Tibial nerve (tissue), 4 donors: ENCODE results near the gene WDSUB1. TPM values are rescaled to one million over a fixed set of nuclear protein-coding genes. Genes with fewer than 3 reads are reported as not detected.

ENCODE experiments used
- DNase-seq, 2 donors: peaks; one replicate each; pipeline ENCODE4 v3.0.0-alpha.2; 2019; ENCODE audit warnings: low spot score in 2 of 2
- H3K27ac ChIP-seq, 4 donors: fragments of 200-600 bp; sonication (generic) in 3 of 4; one replicate each; pipeline ENCODE4 v1.5.1; 2017 to 2019; ENCODE audit warnings: mild to moderate bottlenecking in 1 of 4
- H3K27me3 ChIP-seq, 2 donors: fragments of 200-600 bp; sonication (generic) in 1 of 2; one replicate each; pipeline versions ENCODE4 v1.5.1 to v1.6.0; 2017 to 2019
- H3K36me3 ChIP-seq, 3 donors: fragments of 200-600 bp; sonication (generic); one replicate each; pipeline ENCODE4 v1.5.1; 2018 to 2019
- H3K4me1 ChIP-seq, 4 donors: fragments of 200-600 bp; sonication (generic) in 3 of 4; one replicate each; pipeline ENCODE4 v1.5.1; 2017 to 2019
- H3K4me3 ChIP-seq, 4 donors: fragments of 200-600 bp; sonication (generic) in 3 of 4; one replicate each; pipeline ENCODE4 v1.5.1; 2017 to 2019; ENCODE audit warnings: mild to moderate bottlenecking in 1 of 4, moderate library complexity in 1 of 4
- H3K9me3 ChIP-seq, 4 donors: fragments of 200-600 bp; sonication (generic) in 3 of 4; one replicate each; pipeline ENCODE4 v1.5.1; 2017 to 2019
- CTCF ChIP-seq, 5 experiments: fragments of 200-600 bp in 3 of 5; fragments of 450-650 bp in 2 of 5; sonication (generic) in 3 of 5; IDR thresholded peaks; one replicate each; pipeline ENCODE4 v1.5.1; 2016 to 2019; ENCODE audit warnings: antibody characterized with exemption in 5 of 5, mild to moderate bottlenecking in 3 of 5, moderate library complexity in 2 of 5
- EP300 ChIP-seq, 2 donors: sonication (generic); formaldehyde crosslinking; IDR thresholded peaks; one replicate each; pipeline ENCODE4 v1.6.1; 2017; ENCODE audit warnings: antibody characterized with exemption in 2 of 2, mild to moderate bottlenecking in 1 of 2
- POLR2A ChIP-seq, 2 donors: fragments of 450-650 bp; IDR thresholded peaks; one replicate each; pipeline ENCODE4 v1.6.1; 2017; ENCODE audit warnings: antibody characterized with exemption in 2 of 2, mild to moderate bottlenecking in 2 of 2, moderate library complexity in 2 of 2
- WGBS, 2 donors: methylation state at CpG; one replicate each; pipeline ENCODE4 v1.1.5; 2018; 5-methylcytosine and 5-hydroxymethylcytosine counted together
- total RNA-seq, 4 donors: library from RNA; depleted of rRNA; stranded (reverse); fragments of >200 nt; gene quantifications; one replicate each; pipeline ENCODE4 v1.1.0, GENCODE V29; 2016

Gene WDSUB1
- total RNA-seq, 4 donors from 2014 or later: 4.3 to 7.0 (median 6.1) TPM

GRCh38 chr2:159279700-159280099 lies 6.8 kb downstream of the WDSUB1 start:
- Histone ChIP-seq H3K9me3 (no peaks in the 10 kb centered on the region), H3K27me3 (no peaks in the 10 kb centered on the region), H3K4me1 (peaks cover 0 to under 1% (median 0%) of the 10 kb centered on the region in 4 donors), H3K4me3 (no peak overlapping the region), H3K27ac (no peak overlapping the region), H3K36me3 (peaks cover 0 to 35% (median 0%) of the 10 kb centered on the region in 3 donors)
- DNase-seq: no peak
- TF ChIP-seq EP300 (IDR thresholded peaks at IDR 0.05) (no peak), POLR2A (IDR thresholded peaks at IDR 0.05) (no peak), CTCF (IDR thresholded peaks at IDR 0.05) (no peak)
- 96 to 98% methylated on average over 2 of the region's 2 CpGs for WGBS, 2 donors

- TF ChIP-seq EP300 (IDR thresholded peaks at IDR 0.05) (no peak), POLR2A (IDR thresholded peaks at IDR 0.05) (no peak), CTCF (IDR thresholded peaks at IDR 0.05) (no peak)
- 91 to 93% methylated on average over 1 of the region's 1 CpG for WGBS, 2 donors
- H3K9me3 ChIP-seq: no peaks in the 10 kb centered on the region
- no peak for DNase-seq
- peaks cover 0 to 35% (median 4%) of the 10 kb centered on the region in 3 donors for H3K36me3 ChIP-seq
- H3K27me3 ChIP-seq: no peaks in the 10 kb centered on the region
- no peaks in the 10 kb centered on the region for H3K4me1 ChIP-seq
- no peak overlapping the region for H3K27ac ChIP-seq
- H3K4me3 ChIP-seq: no peak overlapping the region
These were observed 11.4 kb downstream of the WDSUB1 start for GRCh38 chr2:159275111-159275510.

- 83 to 84% methylated on average over 5 of the region's 5 CpGs for WGBS, 2 donors
- TF ChIP-seq CTCF (IDR thresholded peaks at IDR 0.05) (no peak), POLR2A (IDR thresholded peaks at IDR 0.05) (no peak), EP300 (IDR thresholded peaks at IDR 0.05) (no peak)
These were observed 14.3 kb downstream of the WDSUB1 start for GRCh38 chr2:159272156-159272555.

GRCh38 chr2:159270744-159271379 lies 15.6 kb downstream of the WDSUB1 start:
- no peaks in the 10 kb centered on the region for H3K9me3 ChIP-seq
- no peak overlapping the region for H3K27ac ChIP-seq
- H3K27me3 ChIP-seq: no peaks in the 10 kb centered on the region
- 93 to 97% methylated on average over 4 of the region's 4 CpGs for WGBS, 2 donors
- peaks cover 0 to 27% (median 4%) of the 10 kb centered on the region in 3 donors for H3K36me3 ChIP-seq
- H3K4me3 ChIP-seq: no peak overlapping the region
- DNase-seq: no peak
- peaks cover 0 to 4% (median 0%) of the 10 kb centered on the region in 4 donors for H3K4me1 ChIP-seq
- no peak for TF ChIP-seq POLR2A (IDR thresholded peaks at IDR 0.05)
- TF ChIP-seq EP300 (IDR thresholded peaks at IDR 0.05): no peak
- no peak for TF ChIP-seq CTCF (IDR thresholded peaks at IDR 0.05)

More at GRCh38 chr2:159272156-159272555, 14.3 kb downstream of the WDSUB1 start:
- no peak overlapping the region for H3K4me3 ChIP-seq
- H3K4me1 ChIP-seq: peaks cover 0 to 4% (median 0%) of the 10 kb centered on the region in 4 donors
- no peak for DNase-seq
- no peak overlapping the region for H3K27ac ChIP-seq
- H3K36me3 ChIP-seq: peaks cover 0 to 27% (median 4%) of the 10 kb centered on the region in 3 donors
- no peaks in the 10 kb centered on the region for H3K27me3 ChIP-seq
- H3K9me3 ChIP-seq: no peaks in the 10 kb centered on the region

- 90 to 98% methylated on average over 1 of the region's 1 CpG for WGBS, 2 donors
- Histone ChIP-seq H3K36me3 (peaks cover 0 to 33% (median 4%) of the 10 kb centered on the region in 3 donors), H3K9me3 (no peaks in the 10 kb centered on the region), H3K27ac (no peak overlapping the region), H3K27me3 (no peaks in the 10 kb centered on the region), H3K4me1 (peaks cover 0 to 4% (median 0%) of the 10 kb centered on the region in 4 donors), H3K4me3 (no peak overlapping the region)
- DNase-seq: no peak
- no peak for TF ChIP-seq POLR2A (IDR thresholded peaks at IDR 0.05)
These were observed 18.6 kb downstream of the WDSUB1 start for GRCh38 chr2:159267921-159268320.
